HEK293 (cell line): ENCODE data around the gene SMIM1.

ENCODE experiments used
- CTCF ChIA-PET: fragments of 350-600 bp; formaldehyde crosslinking; extraction: SDS; loops from one replicate; lab custom pipeline; 2021; ENCODE audit warnings: antibody characterized with exemption; lab: Yijun Ruan, JAX
- POLR2A ChIA-PET: fragments of 300-600 bp; formaldehyde crosslinking; extraction: SDS; loops from one replicate; lab custom pipeline; 2020; ENCODE audit warnings: antibody characterized with exemption, inconsistent platforms; lab: Yijun Ruan, JAX
- H3K27ac ChIP-seq: fragments of 200-500 bp; sonication (Bioruptor generic); 2 replicates; pipeline ENCODE4 v1.5.1; 2014; ENCODE audit warnings: low read depth, low read length, control low read depth, inconsistent platforms; ENCODE audit errors: extremely low read depth
- H3K36me3 ChIP-seq, 2 experiments: fragments of 200-500 bp in 1 of 2; sonication (Bioruptor generic) in 1 of 2; 1 replicate in 1 of 2; 2 replicates in 1 of 2; pipeline ENCODE4 v1.5.1; 2014 to 2017; ENCODE audit warnings: inconsistent platforms in 2 of 2, low read length in 2 of 2; ENCODE audit not compliant: control insufficient read depth in 2 of 2, insufficient read depth in 1 of 2
- H3K4me1 ChIP-seq: fragments of 200-500 bp; sonication (Bioruptor generic); 2 replicates; pipeline ENCODE4 v1.5.1; 2014; ENCODE audit warnings: mild to moderate bottlenecking, low read length, inconsistent platforms; ENCODE audit not compliant: control insufficient read depth, insufficient read depth
- H3K4me3 ChIP-seq: 2 replicates; pipeline ENCODE4 v1.5.1; 2011; ENCODE audit warnings: low read depth, mild to moderate bottlenecking, control low read depth, low read length, moderate library complexity
- H3K9me3 ChIP-seq: fragments of 200-500 bp; sonication (Bioruptor generic); 2 replicates; pipeline ENCODE4 v1.5.1; 2014; ENCODE audit warnings: low read depth, low read length, inconsistent platforms; ENCODE audit not compliant: control insufficient read depth, insufficient read depth
- ATF2 ChIP-seq: fragments of 450-650 bp; formaldehyde crosslinking; IDR thresholded peaks from 2 replicates; pipeline ENCODE4 v1.5.1; 2016; ENCODE audit warnings: missing biosample characterization, missing genetic modification characterization, low read depth
- IKZF3 ChIP-seq: fragments of 450-650 bp; IDR thresholded peaks from 2 replicates; pipeline ENCODE4 v1.5.0; 2018; ENCODE audit warnings: missing biosample characterization, mild to moderate bottlenecking, missing genetic modification characterization, moderate library complexity
- KLF8 ChIP-seq: fragments of 450-650 bp; formaldehyde crosslinking; IDR thresholded peaks from 2 replicates; pipeline ENCODE4 v1.5.1; 2016; ENCODE audit warnings: missing biosample characterization, missing genetic modification characterization
- KLF9 ChIP-seq: fragments of 450-650 bp; formaldehyde crosslinking; IDR thresholded peaks from 2 replicates; pipeline ENCODE4 v1.5.1; 2016; ENCODE audit warnings: missing biosample characterization, missing genetic modification characterization, low read depth
- PRDM2 ChIP-seq: fragments of 450-650 bp; formaldehyde crosslinking; IDR thresholded peaks from 2 replicates; pipeline ENCODE4 v1.5.1; 2016; ENCODE audit warnings: missing biosample characterization, missing genetic modification characterization, borderline replicate concordance
- SCRT2 ChIP-seq: fragments of 450-650 bp; formaldehyde crosslinking; IDR thresholded peaks from 2 replicates; pipeline ENCODE4 v1.5.1; 2016; ENCODE audit warnings: missing biosample characterization, missing genetic modification characterization
- SP2 ChIP-seq: fragments of 450-650 bp; formaldehyde crosslinking; IDR thresholded peaks from 2 replicates; pipeline ENCODE4 v1.5.1; 2016; ENCODE audit warnings: missing biosample characterization, missing genetic modification characterization
- ZBTB17 ChIP-seq: fragments of 450-650 bp; formaldehyde crosslinking; IDR thresholded peaks from 2 replicates; pipeline ENCODE4 v1.5.1; 2016; ENCODE audit warnings: missing biosample characterization, missing genetic modification characterization
- ZBTB26 ChIP-seq: fragments of 450-650 bp; formaldehyde crosslinking; optimal IDR thresholded peaks from 2 replicates; pipeline ENCODE3; 2016; ENCODE audit warnings: missing biosample characterization, mild to moderate bottlenecking, missing genetic modification characterization
- ZNF133 ChIP-seq: fragments of 450-650 bp; formaldehyde crosslinking; IDR thresholded peaks from 2 replicates; pipeline ENCODE4 v1.5.1; 2016; ENCODE audit warnings: missing biosample characterization, missing genetic modification characterization
- ZNF140 ChIP-seq: fragments of 450-650 bp; formaldehyde crosslinking; IDR thresholded peaks from 2 replicates; pipeline ENCODE4 v1.5.1; 2016; ENCODE audit warnings: missing biosample characterization, missing genetic modification characterization
- ZNF19 ChIP-seq: fragments of 450-650 bp; formaldehyde crosslinking; IDR thresholded peaks from 2 replicates; pipeline ENCODE4; 2016; ENCODE audit warnings: missing biosample characterization, missing genetic modification characterization, low read depth
- ZNF202 ChIP-seq: fragments of 450-650 bp; formaldehyde crosslinking; IDR thresholded peaks from 2 replicates; pipeline ENCODE4 v1.5.1; 2016; ENCODE audit warnings: missing biosample characterization, missing genetic modification characterization, borderline replicate concordance
- ZNF341 ChIP-seq: fragments of 450-650 bp; formaldehyde crosslinking; IDR thresholded peaks from 2 replicates; pipeline ENCODE4; 2016; ENCODE audit warnings: low read depth, missing biosample characterization, missing genetic modification characterization
- ZNF394 ChIP-seq: fragments of 450-650 bp; formaldehyde crosslinking; IDR thresholded peaks from 2 replicates; pipeline ENCODE4 v1.5.1; 2016; ENCODE audit warnings: missing biosample characterization, missing genetic modification characterization, mild to moderate bottlenecking, moderate library complexity, borderline replicate concordance
- ZNF501 ChIP-seq: fragments of 450-650 bp; formaldehyde crosslinking; IDR thresholded peaks from 2 replicates; pipeline ENCODE4 v1.5.1; 2016; ENCODE audit warnings: missing biosample characterization, missing genetic modification characterization
- ZNF623 ChIP-seq: fragments of 450-650 bp; formaldehyde crosslinking; IDR thresholded peaks from 2 replicates; pipeline ENCODE4 v1.5.1; 2016; ENCODE audit warnings: missing biosample characterization, missing genetic modification characterization
- ZNF677 ChIP-seq: fragments of 450-650 bp; IDR thresholded peaks from 2 replicates; pipeline ENCODE4 v1.5.0; 2018; ENCODE audit warnings: missing biosample characterization, mild to moderate bottlenecking, missing genetic modification characterization, moderate library complexity
- ZNF701 ChIP-seq: fragments of 450-650 bp; formaldehyde crosslinking; IDR thresholded peaks from 2 replicates; pipeline ENCODE4 v1.5.1; 2016; ENCODE audit warnings: missing biosample characterization, missing genetic modification characterization
- ZNF747 ChIP-seq: fragments of 450-650 bp; formaldehyde crosslinking; IDR thresholded peaks from 2 replicates; pipeline ENCODE4 v1.5.1; 2016; ENCODE audit warnings: missing biosample characterization, missing genetic modification characterization
- ZNF792 ChIP-seq: fragments of 450-650 bp; formaldehyde crosslinking; IDR thresholded peaks from 2 replicates; pipeline ENCODE4 v1.5.1; 2016; ENCODE audit warnings: missing biosample characterization, missing genetic modification characterization
- ZNF837 ChIP-seq: fragments of 450-650 bp; formaldehyde crosslinking; IDR thresholded peaks from 2 replicates; pipeline ENCODE4 v1.5.1; 2016; ENCODE audit warnings: missing biosample characterization, missing genetic modification characterization
- ZSCAN18 ChIP-seq: fragments of 450-650 bp; formaldehyde crosslinking; IDR thresholded peaks from 2 replicates; pipeline ENCODE4 v1.5.1; 2016; ENCODE audit warnings: missing biosample characterization, missing genetic modification characterization

The SMIM1 gene

GRCh38 chr1:3762873-3763228 lies 9.7 kb upstream of the SMIM1 start (continued):
- no peak for TF ChIP-seq ZBTB26 (tag by site-specific recombination)
- TF ChIP-seq SP2: no peak
- TF ChIP-seq ZBTB17 (tag by site-specific recombination): no peak
- TF ChIP-seq KLF9 (tag by site-specific recombination): no peak
- TF ChIP-seq ZNF701: no peak
- no peak for TF ChIP-seq ZNF837
- no peak for TF ChIP-seq ZNF747 (tag by site-specific recombination)
- TF ChIP-seq ATF2: no peak
- no peak for TF ChIP-seq IKZF3 (tag by site-specific recombination)

- TF ChIP-seq ZNF133 (tag by site-specific recombination): no peak
- no peak for TF ChIP-seq ZNF677 (tag by site-specific recombination)
- no peak for TF ChIP-seq ZNF837
- no peak for TF ChIP-seq PRDM2 (tag by site-specific recombination)
- 0 out of 2 replicates have a peak, but pooled peaks have one; percentile 11 for TF ChIP-seq SCRT2
- Histone ChIP-seq H3K4me1 (no peaks in the 10 kb centered on the region), H3K36me3 (no peaks in the 10 kb centered on the region), H3K27ac (no peak overlapping the region), H3K4me3 (no peak overlapping the region), H3K9me3 (no peaks in the 10 kb centered on the region)
- CTCF ChIA-PET: no interaction called here
- POLR2A ChIA-PET: no interaction called here
These were observed 9.0 kb upstream of the SMIM1 start for GRCh38 chr1:3763351-3764125.

GRCh38 chr1:3767328-3767925 lies 5.1 kb upstream of the SMIM1 start:
- Histone ChIP-seq H3K4me1 (no peaks in the 10 kb centered on the region), H3K9me3 (no peaks in the 10 kb centered on the region), H3K36me3 (no peaks in the 10 kb centered on the region), H3K4me3 (no peak overlapping the region), H3K27ac (no peak overlapping the region)
- CTCF ChIA-PET: no interaction called here
- POLR2A ChIA-PET: interaction anchor here (0.5 kb wide), 1 partner anchor 14 kb away, joined by 3 read pairs; no protein-coding TSS in a partner anchor
- TF ChIP-seq ZNF394 (tag by site-specific recombination) (no peak), ZNF19 (no peak), ZNF501 (tag by site-specific recombination) (no peak), ZNF140 (tag by site-specific recombination) (no peak), ZNF202 (tag by site-specific recombination) (no peak), ZNF792 (no peak), ZNF623 (no peak), KLF8 (tag by site-specific recombination) (no peak), ZSCAN18 (tag by site-specific recombination) (no peak), ZNF341 (tag by site-specific recombination) (no peak)
